Large intestine (tissue), 3 donors: Measurements from ENCODE around the gene ABCC2. TPM values are rescaled to one million over a fixed set of nuclear protein-coding genes. Genes with fewer than 3 reads are reported as not detected.

Experiments
- DNase-seq, 2 donors: peaks; one replicate each; pipeline versions ENCODE4 v3.0.0 to v3.0.0-alpha.2; 2013
- H3K27ac ChIP-seq: one replicate; pipeline ENCODE4 v1.5.1; 2013; ENCODE audit warnings: low read length
- H3K27me3 ChIP-seq: 2 replicates; pipeline ENCODE4 v1.6.1; 2013; ENCODE audit warnings: low read length; ENCODE audit not compliant: control insufficient read depth, insufficient read depth
- H3K36me3 ChIP-seq: 2 replicates; pipeline ENCODE4 v1.6.1; 2013; ENCODE audit warnings: low read length; ENCODE audit not compliant: control insufficient read depth, insufficient read depth
- H3K4me1 ChIP-seq: one replicate; pipeline ENCODE4 v1.6.1; 2013; ENCODE audit warnings: low read length; ENCODE audit not compliant: control insufficient read depth, insufficient read depth
- H3K4me3 ChIP-seq: one replicate; pipeline ENCODE4 v1.5.1; 2013; ENCODE audit warnings: low read length
- H3K9me3 ChIP-seq: one replicate; pipeline ENCODE4 v1.6.1; 2013; ENCODE audit warnings: mild to moderate bottlenecking, low read depth, low read length, moderate library complexity; ENCODE audit not compliant: control insufficient read depth
- WGBS: methylation state at CpG from one replicate; pipeline ENCODE4 v1.1.5; 2013; ENCODE audit warnings: low lambda C conversion rate; ENCODE audit not compliant: insufficient coverage; 5-methylcytosine and 5-hydroxymethylcytosine counted together
- polyA plus RNA-seq: library from polyadenylated mRNA; unstranded; fragments of 120-200 nt; gene quantifications from one replicate; pipeline ENCODE4 v1.2.1, GENCODE V29; 2013

Gene ABCC2
- polyA plus RNA-seq, 1 donor, result 94.3 TPM

DNA sequence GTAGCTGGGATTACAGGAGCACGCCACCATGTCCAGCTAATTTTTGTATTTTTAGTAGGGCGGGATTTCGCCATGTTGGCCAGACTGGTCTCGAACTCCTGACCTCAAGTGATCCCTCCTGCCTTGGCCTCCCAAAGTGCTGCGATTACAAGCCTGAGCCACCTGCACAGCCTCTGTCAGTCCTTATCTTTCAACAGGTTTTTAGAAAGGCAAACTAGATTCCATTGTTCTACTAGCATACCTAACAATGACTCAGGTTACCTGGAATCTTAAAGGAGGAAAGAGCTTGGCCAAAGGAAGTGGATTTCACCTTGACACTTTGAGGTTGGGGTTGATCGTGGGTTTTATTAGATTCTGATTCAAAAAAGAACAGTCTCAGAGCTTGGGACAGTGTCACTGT, 3.2 kb downstream of the ABCC2 start:
- Histone ChIP-seq H3K9me3 (no peaks in the 10 kb centered on the region), H3K4me3 (peak overlapping the region; percentile 55), H3K4me1 (peaks cover 16% of the 10 kb centered on the region), H3K27me3 (no peaks in the 10 kb centered on the region), H3K27ac (no peak overlapping the region), H3K36me3 (peaks cover 30% of the 10 kb centered on the region)
- DNase-seq, result no peak
- WGBS, result no CpG with 5 or more reads among the region's 6 CpGs

DNA sequence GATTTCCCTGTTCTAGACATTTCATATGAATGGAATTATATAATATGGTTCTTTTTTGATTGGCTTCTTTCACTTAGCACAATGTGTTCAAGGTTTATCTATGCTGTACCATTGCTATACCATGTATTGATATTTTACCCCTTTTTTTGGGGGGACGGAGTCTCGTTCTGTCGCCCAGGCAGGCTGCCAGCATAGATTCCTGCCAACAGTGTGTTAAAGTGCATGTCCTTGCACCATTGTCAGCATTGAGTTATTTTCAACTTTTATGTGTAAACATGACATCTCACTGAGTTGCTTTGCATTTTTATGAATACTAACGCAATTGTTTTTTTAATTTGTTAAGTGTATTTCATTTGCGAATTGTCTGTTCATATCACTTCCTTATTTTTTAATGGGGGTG, 4.9 kb downstream of the ABCC2 start:
- DNase-seq, result no peak
- H3K27me3 ChIP-seq, result no peaks in the 10 kb centered on the region
- no peak overlapping the region for H3K4me3 ChIP-seq
- no peak overlapping the region for H3K27ac ChIP-seq
- H3K36me3 ChIP-seq, result peaks cover 38% of the 10 kb centered on the region
- peaks cover 2% of the 10 kb centered on the region for H3K4me1 ChIP-seq
- WGBS, result 94% methylated on average over 2 of the region's 5 CpGs
- H3K9me3 ChIP-seq, result no peaks in the 10 kb centered on the region

DNA sequence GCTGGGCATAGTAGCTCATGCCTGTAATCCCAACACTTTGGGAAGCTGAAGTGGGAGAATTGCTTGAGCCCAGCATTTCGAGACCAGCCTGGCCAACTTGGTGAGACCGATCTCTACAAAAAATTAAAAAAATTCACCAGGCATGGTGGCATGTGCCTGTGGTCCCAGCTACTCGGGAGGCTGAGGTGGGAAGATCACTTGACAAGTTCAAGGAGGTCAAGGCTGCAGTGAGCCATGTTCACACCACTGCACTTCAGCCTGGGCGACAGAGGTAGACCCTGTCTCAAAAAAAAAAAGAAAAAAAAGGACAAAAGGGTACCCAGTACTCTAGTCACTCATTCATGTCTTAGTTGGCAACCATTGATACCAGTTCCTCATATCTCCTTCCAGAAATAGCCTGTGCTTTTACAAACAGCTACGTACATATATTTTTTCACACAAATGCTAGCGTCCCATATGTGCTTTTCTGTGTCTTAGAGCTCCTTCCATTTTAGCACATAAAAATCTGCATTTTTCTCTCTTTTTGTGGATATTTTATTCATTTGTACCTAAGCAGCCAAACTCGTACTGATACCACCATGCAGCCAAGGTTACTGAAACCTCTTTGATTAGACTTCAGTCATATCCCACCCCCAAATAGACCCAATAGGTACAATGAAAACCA, 5.5 kb downstream of the ABCC2 start:
- Histone ChIP-seq H3K4me3 (no peak overlapping the region), H3K36me3 (peaks cover 43% of the 10 kb centered on the region), H3K9me3 (no peaks in the 10 kb centered on the region), H3K4me1 (peaks cover 2% of the 10 kb centered on the region), H3K27ac (no peak overlapping the region), H3K27me3 (no peaks in the 10 kb centered on the region)
- DNase-seq, result no peak
- 95% methylated on average over 2 of the region's 7 CpGs for WGBS

DNA sequence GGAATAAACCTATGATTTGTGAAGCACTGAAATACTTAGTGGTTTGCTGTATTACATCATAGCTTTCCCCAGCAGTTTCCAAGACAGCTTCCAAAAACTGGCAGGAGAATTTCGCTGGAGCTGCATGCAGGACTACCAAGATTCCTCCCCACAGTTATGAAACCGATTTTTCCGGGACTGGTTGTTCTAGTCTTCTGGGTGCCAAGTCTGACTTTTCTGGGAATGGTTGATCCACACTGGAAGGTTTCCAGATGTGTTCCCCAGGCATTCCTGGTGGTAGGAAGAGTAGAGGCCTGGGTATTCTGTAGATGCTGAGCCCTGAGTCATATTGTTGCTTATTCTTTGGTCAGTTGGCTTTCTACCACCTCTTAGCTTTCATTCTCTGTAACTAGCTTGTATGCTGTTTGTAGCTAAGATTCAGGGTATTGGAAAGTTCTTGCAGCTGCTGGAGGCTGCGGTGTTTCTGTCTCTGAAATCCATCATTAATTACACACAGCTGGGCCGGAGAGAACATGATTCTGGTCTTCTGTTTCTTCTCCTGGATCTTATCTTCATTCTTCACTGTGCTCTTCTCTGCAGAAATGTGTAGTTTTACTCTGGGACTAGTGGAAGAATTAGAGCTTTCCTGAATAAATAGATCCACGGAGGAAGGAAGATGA, 6.3 kb downstream of the ABCC2 start:
- Histone ChIP-seq H3K4me1 (peaks cover 2% of the 10 kb centered on the region), H3K9me3 (no peaks in the 10 kb centered on the region), H3K27me3 (no peaks in the 10 kb centered on the region), H3K36me3 (peaks cover 50% of the 10 kb centered on the region), H3K27ac (no peak overlapping the region), H3K4me3 (no peak overlapping the region)
- DNase-seq, result no peak
- no CpG with 5 or more reads among the region's 6 CpGs for WGBS

DNA sequence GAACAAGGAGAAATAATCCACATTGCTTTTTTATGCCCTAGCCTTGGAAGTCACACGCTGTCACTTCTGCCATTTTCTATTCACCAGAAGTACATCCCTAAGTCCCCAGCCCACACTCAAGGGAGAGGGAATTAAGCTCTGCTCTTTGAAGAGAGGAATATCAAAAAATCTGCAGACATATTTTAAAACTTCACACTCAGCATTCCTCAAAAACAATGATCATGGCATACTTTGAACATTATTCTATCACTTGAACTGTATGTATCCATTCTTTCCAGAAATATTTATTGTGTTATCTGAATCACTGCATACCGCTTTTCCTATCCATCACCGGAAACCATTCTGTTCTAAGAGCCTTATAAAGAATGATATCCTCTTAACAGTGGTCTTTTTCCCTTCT, 9.4 kb downstream of the ABCC2 start:
- H3K36me3 ChIP-seq, result peaks cover 52% of the 10 kb centered on the region
- H3K4me1 ChIP-seq, result no peaks in the 10 kb centered on the region
- H3K4me3 ChIP-seq, result no peak overlapping the region
- no peaks in the 10 kb centered on the region for H3K27me3 ChIP-seq
- no peaks in the 10 kb centered on the region for H3K9me3 ChIP-seq
- 100% methylated on average over 2 of the region's 3 CpGs for WGBS
- no peak for DNase-seq
- no peak overlapping the region for H3K27ac ChIP-seq

DNA sequence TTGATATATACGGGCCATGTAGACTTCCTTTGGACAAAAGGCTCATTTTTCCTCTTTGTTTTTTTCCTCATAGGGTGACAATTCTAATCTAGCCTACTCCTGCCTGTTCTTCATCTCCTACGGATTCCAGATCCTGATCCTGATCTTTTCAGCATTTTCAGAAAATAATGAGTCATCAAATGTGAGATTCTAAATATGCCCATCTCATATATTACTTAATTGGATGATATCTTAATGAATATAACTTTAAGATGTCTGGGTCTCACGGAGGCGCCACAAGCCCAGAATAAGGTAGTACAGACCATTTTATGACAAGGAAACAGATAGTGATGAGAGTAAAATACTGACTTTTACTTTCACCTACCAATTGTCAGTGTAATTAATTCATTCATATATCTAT, 11.4 kb downstream of the ABCC2 start:
- H3K27ac ChIP-seq, result no peak overlapping the region
- H3K4me1 ChIP-seq, result no peaks in the 10 kb centered on the region
- no peaks in the 10 kb centered on the region for H3K9me3 ChIP-seq
- 100% methylated on average over 3 of the region's 4 CpGs for WGBS
- no peaks in the 10 kb centered on the region for H3K27me3 ChIP-seq
- H3K4me3 ChIP-seq, result no peak overlapping the region
- peaks cover 58% of the 10 kb centered on the region for H3K36me3 ChIP-seq
- DNase-seq, result no peak

DNA sequence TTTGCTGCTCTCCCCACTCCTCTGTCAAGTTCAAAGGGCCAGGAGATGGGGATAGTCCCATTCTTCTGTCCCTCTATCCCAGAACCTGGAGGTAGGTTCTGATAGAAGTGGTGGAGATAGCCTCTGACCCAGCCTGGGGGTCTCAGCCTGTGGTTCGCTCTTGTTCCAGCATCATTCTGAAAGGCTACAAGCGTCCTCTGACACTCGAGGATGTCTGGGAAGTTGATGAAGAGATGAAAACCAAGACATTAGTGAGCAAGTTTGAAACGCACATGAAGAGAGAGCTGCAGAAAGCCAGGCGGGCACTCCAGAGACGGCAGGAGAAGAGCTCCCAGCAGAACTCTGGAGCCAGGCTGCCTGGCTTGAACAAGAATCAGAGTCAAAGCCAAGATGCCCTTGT, 14.5 kb downstream of the ABCC2 start:
- Histone ChIP-seq H3K9me3 (no peaks in the 10 kb centered on the region), H3K4me3 (no peak overlapping the region), H3K27ac (no peak overlapping the region), H3K27me3 (no peaks in the 10 kb centered on the region), H3K36me3 (peaks cover 66% of the 10 kb centered on the region), H3K4me1 (no peaks in the 10 kb centered on the region)
- WGBS, result no CpG with 5 or more reads among the region's 6 CpGs
- DNase-seq, result no peak

DNA sequence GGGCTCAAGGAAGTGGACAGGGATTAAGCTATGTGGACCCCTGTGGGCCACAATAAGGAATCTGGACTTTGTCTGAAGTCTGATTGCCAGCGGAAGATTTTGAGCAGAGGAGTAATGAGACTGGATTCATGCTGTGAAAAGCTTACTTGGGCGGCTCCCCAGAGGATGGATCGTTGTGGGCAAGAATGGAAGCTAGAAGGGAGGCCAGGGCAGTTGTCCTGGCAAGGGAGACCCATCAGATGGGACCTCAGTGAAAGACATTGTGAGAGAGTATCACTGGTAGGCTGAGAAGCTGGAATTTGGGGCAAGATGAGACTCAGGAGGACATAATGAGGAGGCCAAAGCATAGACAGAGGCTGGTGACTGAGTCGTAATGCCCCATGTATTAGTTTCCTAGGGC, 15.6 kb downstream of the ABCC2 start:
- H3K4me3 ChIP-seq, result no peak overlapping the region
- peaks cover 62% of the 10 kb centered on the region for H3K36me3 ChIP-seq

DNA sequence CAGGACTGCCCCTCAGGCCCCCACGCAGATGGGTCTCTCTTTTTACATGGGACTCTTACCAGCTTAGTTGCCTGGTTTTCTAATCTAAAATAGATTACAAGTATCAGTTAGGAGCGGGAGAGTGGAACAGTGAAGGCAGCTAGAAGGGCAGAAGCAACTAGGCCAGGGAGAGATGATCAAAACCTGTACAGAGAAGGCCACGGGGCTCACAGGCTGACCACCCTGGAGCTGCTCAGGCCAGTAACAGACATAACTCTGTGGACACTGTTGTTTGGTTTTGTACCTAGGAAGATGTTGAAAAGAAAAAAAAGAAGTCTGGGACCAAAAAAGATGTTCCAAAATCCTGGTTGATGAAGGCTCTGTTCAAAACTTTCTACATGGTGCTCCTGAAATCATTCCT, 16.5 kb downstream of the ABCC2 start:
- WGBS, result no CpG with 5 or more reads among the region's 3 CpGs
- H3K4me3 ChIP-seq, result no peak overlapping the region
- no peaks in the 10 kb centered on the region for H3K4me1 ChIP-seq
- H3K27me3 ChIP-seq, result no peaks in the 10 kb centered on the region
- peaks cover 59% of the 10 kb centered on the region for H3K36me3 ChIP-seq
- no peak for DNase-seq
- H3K27ac ChIP-seq, result no peak overlapping the region
- H3K9me3 ChIP-seq, result no peaks in the 10 kb centered on the region

More for the DNA sequence above, 15.6 kb downstream of the ABCC2 start:
- no peaks in the 10 kb centered on the region for H3K27me3 ChIP-seq
- no peak overlapping the region for H3K27ac ChIP-seq
- WGBS, result 60% methylated on average over 1 of the region's 4 CpGs
- no peaks in the 10 kb centered on the region for H3K4me1 ChIP-seq
- H3K9me3 ChIP-seq, result no peaks in the 10 kb centered on the region
- DNase-seq, result no peak

DNA sequence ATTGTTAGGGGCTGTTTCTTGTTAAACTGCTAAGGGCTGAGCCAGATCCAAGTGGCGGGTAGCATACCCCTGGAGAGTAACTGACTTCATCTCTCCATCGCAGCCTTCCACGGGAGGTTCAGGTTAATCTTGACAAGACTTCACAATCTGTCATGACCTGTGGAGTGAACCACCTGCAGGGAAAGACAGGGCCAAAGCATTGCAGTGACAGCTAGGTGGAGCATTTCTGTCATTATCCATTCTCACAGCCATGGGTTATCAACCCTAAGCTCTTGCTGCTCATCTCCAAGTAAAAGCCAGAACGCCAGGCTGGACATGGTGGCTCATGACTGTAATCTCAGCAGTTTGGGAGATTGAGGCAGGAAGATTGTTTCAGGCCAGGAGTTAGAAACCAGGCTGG, 17.2 kb downstream of the ABCC2 start:
- peaks cover 64% of the 10 kb centered on the region for H3K36me3 ChIP-seq
- H3K4me1 ChIP-seq, result no peaks in the 10 kb centered on the region
- H3K4me3 ChIP-seq, result no peak overlapping the region
- no peak for DNase-seq
- no peak overlapping the region for H3K27ac ChIP-seq
- WGBS, result no CpG with 5 or more reads among the region's 4 CpGs
- H3K27me3 ChIP-seq, result no peaks in the 10 kb centered on the region
- H3K9me3 ChIP-seq, result no peaks in the 10 kb centered on the region

DNA sequence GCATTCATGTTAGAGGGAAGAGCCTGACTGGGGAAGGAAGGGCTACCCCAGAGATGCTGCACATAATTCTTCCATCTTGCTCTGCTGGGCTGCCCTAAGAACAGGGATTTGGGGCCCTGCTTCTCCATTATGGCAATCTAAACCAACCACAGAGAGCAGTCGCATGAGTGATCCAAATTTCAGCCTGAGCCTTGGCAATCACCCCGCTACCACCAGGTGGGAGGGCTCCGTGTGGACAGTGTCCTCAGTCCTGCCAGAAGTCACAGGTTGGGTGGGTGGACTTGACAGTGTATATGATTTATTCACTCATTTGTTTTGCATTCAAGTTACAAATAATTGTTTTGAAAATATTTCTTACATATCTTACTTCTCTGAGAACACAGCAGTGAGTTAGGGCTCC, 22.0 kb downstream of the ABCC2 start:
- Histone ChIP-seq H3K36me3 (peaks cover 64% of the 10 kb centered on the region), H3K27me3 (no peaks in the 10 kb centered on the region), H3K9me3 (no peaks in the 10 kb centered on the region), H3K27ac (no peak overlapping the region), H3K4me3 (no peak overlapping the region), H3K4me1 (no peaks in the 10 kb centered on the region)
- DNase-seq, result no peak
- WGBS, result no CpG with 5 or more reads among the region's 3 CpGs
